ENCODE measurements around the gene MYO1B.

Gene MYO1B

DNA sequence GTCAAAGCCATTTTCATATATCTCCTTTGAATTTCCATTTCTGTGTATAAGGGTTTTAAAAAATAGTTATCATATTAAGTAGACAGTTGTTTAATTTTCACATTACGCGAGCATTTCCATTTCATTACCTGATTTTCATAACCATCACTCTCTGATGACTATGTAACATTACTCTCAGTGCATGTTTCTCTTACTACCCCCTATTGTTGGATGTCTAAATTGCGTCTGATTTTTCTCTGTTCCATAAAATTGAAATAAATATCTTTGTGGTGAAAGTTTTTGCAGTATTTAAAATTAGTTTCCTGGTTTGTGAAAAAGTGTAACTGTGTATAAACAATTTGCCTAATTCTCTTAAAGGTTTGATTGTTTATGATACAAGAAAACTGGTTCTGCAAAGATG, 123.8 kb downstream of the MYO1B start:
- Histone ChIP-seq H3K79me2 (ENCODE audit: low read length) (no peaks in the 10 kb centered on the region), H4K20me1 (ENCODE audit: insufficient read depth, low read length) (no peaks in the 10 kb centered on the region), H3K4me2 (ENCODE audit: low read length) (no peak overlapping the region), H2AFZ (ENCODE audit: low read depth, low read length) (no peak overlapping the region), H3K36me3 (replicated peaks; ENCODE audit: low read depth, low read length) (no peaks in the 10 kb centered on the region), H3K9ac (ENCODE audit: low read length) (no peak overlapping the region), H3K27me3 (ENCODE audit: low read depth, low read length) (no peaks in the 10 kb centered on the region), H3K27ac (ENCODE audit: low read length) (no peak overlapping the region), H3K4me3 (ENCODE audit: low read length) (no peak overlapping the region), H3K9me3 (ENCODE audit: insufficient read depth, low read length) (no peaks in the 10 kb centered on the region), H3K4me1 (ENCODE audit: low read length) (no peaks in the 10 kb centered on the region)
- no peak for TF ChIP-seq EZH2phosphoT487 (IDR thresholded peaks at IDR 0.05; ENCODE audit: low read depth)
- peak; percentile 43 for TF ChIP-seq CTCF (IDR thresholded peaks at IDR 0.05; ENCODE audit: low read depth, low read length)

DNA sequence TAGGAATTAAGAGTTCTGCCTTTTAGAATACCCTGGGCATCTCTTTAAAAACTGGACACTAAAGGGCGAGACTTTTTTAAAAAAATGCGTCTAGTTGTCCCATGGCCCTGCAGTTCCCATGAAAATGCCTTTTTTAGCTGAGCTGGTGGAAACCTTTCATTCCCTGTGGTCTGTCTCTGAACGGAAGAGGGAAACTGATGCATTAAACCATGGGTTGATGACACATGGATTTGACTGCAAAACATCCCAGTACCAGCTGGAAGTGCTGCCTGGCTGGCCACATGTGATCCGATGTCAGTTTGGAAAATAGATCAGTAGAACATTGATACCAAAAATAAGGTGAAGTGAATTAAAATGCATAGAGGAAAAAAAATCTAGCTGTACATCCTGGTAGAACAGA, 129.2 kb downstream of the MYO1B start:
- no peaks in the 10 kb centered on the region for H4K20me1 ChIP-seq (ENCODE audit: insufficient read depth, low read length)
- no peaks in the 10 kb centered on the region for H3K27me3 ChIP-seq (ENCODE audit: low read depth, low read length)
- no peaks in the 10 kb centered on the region for H3K36me3 ChIP-seq (replicated peaks; ENCODE audit: low read depth, low read length)
- H3K9ac ChIP-seq (ENCODE audit: low read length), result no peak overlapping the region
- TF ChIP-seq EZH2phosphoT487 (IDR thresholded peaks at IDR 0.05; ENCODE audit: low read depth) (no peak), CTCF (IDR thresholded peaks at IDR 0.05; ENCODE audit: low read depth, low read length) (no peak)
- H3K4me2 ChIP-seq (ENCODE audit: low read length), result no peak overlapping the region
- H2AFZ ChIP-seq (ENCODE audit: low read depth, low read length), result no peak overlapping the region
- no peaks in the 10 kb centered on the region for H3K9me3 ChIP-seq (ENCODE audit: insufficient read depth, low read length)
- no peak overlapping the region for H3K4me3 ChIP-seq (ENCODE audit: low read length)
- no peak overlapping the region for H3K27ac ChIP-seq (ENCODE audit: low read length)
- no peaks in the 10 kb centered on the region for H3K79me2 ChIP-seq (ENCODE audit: low read length)
- peaks cover 9% of the 10 kb centered on the region for H3K4me1 ChIP-seq (ENCODE audit: low read length)

DNA sequence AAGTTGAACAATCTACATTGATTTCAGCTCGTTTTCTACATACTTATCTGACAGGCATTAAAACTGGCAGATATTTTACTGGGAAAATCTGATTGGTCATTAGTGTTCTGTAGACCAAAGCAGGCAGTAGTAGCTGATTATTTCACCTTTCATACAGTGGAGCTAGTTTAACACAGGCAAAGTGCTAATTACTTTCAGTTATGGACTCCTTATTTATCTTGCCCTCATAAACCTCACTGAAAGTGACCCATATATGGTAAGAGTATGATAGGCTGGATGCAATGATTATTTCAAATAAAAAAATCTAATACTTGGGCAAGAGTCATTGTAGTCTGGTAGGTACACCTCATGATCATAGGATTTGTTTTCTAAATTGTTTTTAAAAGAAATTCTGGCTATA, 129.7 kb downstream of the MYO1B start:
- Histone ChIP-seq H3K27me3 (ENCODE audit: low read depth, low read length) (no peaks in the 10 kb centered on the region), H3K9me3 (ENCODE audit: insufficient read depth, low read length) (no peaks in the 10 kb centered on the region), H3K36me3 (replicated peaks; ENCODE audit: low read depth, low read length) (no peaks in the 10 kb centered on the region), H2AFZ (ENCODE audit: low read depth, low read length) (no peak overlapping the region), H3K79me2 (ENCODE audit: low read length) (no peaks in the 10 kb centered on the region), H3K4me1 (ENCODE audit: low read length) (peaks cover 9% of the 10 kb centered on the region), H4K20me1 (ENCODE audit: insufficient read depth, low read length) (no peaks in the 10 kb centered on the region), H3K9ac (ENCODE audit: low read length) (no peak overlapping the region), H3K27ac (ENCODE audit: low read length) (no peak overlapping the region), H3K4me2 (ENCODE audit: low read length) (no peak overlapping the region), H3K4me3 (ENCODE audit: low read length) (no peak overlapping the region)
- TF ChIP-seq CTCF (IDR thresholded peaks at IDR 0.05; ENCODE audit: low read depth, low read length), result no peak
- no peak for TF ChIP-seq EZH2phosphoT487 (IDR thresholded peaks at IDR 0.05; ENCODE audit: low read depth)

GRCh38 chr2:191376981-191377629, 131.9 kb downstream of the MYO1B start:
- Histone ChIP-seq H3K27ac (ENCODE audit: low read length) (no peak overlapping the region), H3K4me3 (ENCODE audit: low read length) (no peak overlapping the region), H3K36me3 (replicated peaks; ENCODE audit: low read depth, low read length) (no peaks in the 10 kb centered on the region), H3K9me3 (ENCODE audit: insufficient read depth, low read length) (no peaks in the 10 kb centered on the region), H3K79me2 (ENCODE audit: low read length) (no peaks in the 10 kb centered on the region), H2AFZ (ENCODE audit: low read depth, low read length) (no peak overlapping the region), H3K4me2 (ENCODE audit: low read length) (peak overlapping the region; percentile 10; the same call in 1 of the 2 replicates), H3K4me1 (ENCODE audit: low read length) (peaks cover 9% of the 10 kb centered on the region), H3K9ac (ENCODE audit: low read length) (no peak overlapping the region), H3K27me3 (ENCODE audit: low read depth, low read length) (no peaks in the 10 kb centered on the region), H4K20me1 (ENCODE audit: insufficient read depth, low read length) (no peaks in the 10 kb centered on the region)
- TF ChIP-seq EZH2phosphoT487 (IDR thresholded peaks at IDR 0.05; ENCODE audit: low read depth) (no peak), CTCF (IDR thresholded peaks at IDR 0.05; ENCODE audit: low read depth, low read length) (no peak)

All from OCI-LY3 (cell line).